ENCODE data around the gene TNRC18.

DNA sequence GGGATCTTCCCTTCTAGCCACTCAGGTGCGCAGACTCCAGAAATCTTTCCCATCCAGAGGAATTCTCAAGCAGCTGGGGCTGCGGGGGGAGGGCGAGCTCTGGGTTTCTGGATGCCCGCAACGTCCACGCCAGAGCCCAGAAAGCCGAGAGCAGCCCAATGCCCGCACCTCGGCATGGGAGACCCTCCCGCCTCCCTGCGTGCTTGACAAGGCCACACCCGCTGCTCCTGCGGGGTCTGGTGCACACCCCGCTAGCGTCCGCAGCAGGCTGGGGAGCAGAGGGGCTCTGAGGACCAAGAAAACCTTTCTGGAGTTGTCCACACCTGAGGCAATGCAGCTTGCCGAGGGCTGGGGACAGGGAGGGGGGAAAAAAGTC is 74.6 kb downstream of the TNRC18 start:
- TF ChIP-seq ZFP30 (CRISPR knock-in tag; IDR thresholded peaks at IDR 0.05) (no peak), ZC3H10 (CRISPR knock-in tag; IDR thresholded peaks at IDR 0.05) (no peak), GLIS3 (CRISPR knock-in tag; IDR thresholded peaks at IDR 0.05) (no peak), ARNTL (CRISPR knock-in tag; IDR thresholded peaks at IDR 0.05; ENCODE audit: borderline replicate concordance, low read depth) (no peak), OSR1 (CRISPR knock-in tag; IDR thresholded peaks at IDR 0.05) (no peak)
- TF ChIP-seq, protein P1, sequence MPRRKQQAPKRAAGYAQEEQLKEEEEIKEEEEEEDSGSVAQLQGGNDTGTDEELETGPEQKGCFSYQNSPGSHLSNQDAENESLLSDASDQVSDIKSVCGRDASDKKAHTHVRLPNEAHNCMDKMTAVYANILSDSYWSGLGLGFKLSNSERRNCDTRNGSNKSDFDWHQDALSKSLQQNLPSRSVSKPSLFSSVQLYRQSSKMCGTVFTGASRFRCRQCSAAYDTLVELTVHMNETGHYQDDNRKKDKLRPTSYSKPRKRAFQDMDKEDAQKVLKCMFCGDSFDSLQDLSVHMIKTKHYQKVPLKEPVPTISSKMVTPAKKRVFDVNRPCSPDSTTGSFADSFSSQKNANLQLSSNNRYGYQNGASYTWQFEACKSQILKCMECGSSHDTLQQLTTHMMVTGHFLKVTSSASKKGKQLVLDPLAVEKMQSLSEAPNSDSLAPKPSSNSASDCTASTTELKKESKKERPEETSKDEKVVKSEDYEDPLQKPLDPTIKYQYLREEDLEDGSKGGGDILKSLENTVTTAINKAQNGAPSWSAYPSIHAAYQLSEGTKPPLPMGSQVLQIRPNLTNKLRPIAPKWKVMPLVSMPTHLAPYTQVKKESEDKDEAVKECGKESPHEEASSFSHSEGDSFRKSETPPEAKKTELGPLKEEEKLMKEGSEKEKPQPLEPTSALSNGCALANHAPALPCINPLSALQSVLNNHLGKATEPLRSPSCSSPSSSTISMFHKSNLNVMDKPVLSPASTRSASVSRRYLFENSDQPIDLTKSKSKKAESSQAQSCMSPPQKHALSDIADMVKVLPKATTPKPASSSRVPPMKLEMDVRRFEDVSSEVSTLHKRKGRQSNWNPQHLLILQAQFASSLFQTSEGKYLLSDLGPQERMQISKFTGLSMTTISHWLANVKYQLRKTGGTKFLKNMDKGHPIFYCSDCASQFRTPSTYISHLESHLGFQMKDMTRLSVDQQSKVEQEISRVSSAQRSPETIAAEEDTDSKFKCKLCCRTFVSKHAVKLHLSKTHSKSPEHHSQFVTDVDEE (CRISPR knock-in tag; IDR thresholded peaks at IDR 0.05), result no peak
